Karpas-422 (cell line): ENCODE measurements around the gene PRRG4. TPM values are rescaled to one million over a fixed set of nuclear protein-coding genes. Genes with fewer than 3 reads are reported as not detected.
"Not testable (repeated sequence)": the region's sequence is repeated elsewhere in the genome, so short reads cannot be mapped to it uniquely, and the experiment has no call there.

Experiments used
- DNase-seq: peaks from one replicate; pipeline ENCODE4 v3.0.0-alpha.2; 2015
- H2AFZ ChIP-seq: fragments of 200-600 bp; sonication (generic); 2 replicates; pipeline ENCODE4 v1.6.1; 2014; ENCODE audit warnings: antibody characterized with exemption, low read length, mixed read lengths
- H3K27ac ChIP-seq: fragments of 200-600 bp; sonication (generic); 2 replicates; pipeline ENCODE4 v1.5.1; 2014; ENCODE audit warnings: mild to moderate bottlenecking, low read length, moderate library complexity
- H3K27me3 ChIP-seq: fragments of 200-600 bp; sonication (generic); 2 replicates; pipeline ENCODE4 v1.6.1; 2014; ENCODE audit warnings: low read length, mixed read lengths
- H3K36me3 ChIP-seq: fragments of 200-600 bp; sonication (generic); 2 replicates; pipeline ENCODE4 v1.6.1; 2014; ENCODE audit warnings: low read length, mixed read lengths; ENCODE audit not compliant: insufficient read depth
- H3K4me1 ChIP-seq: fragments of 200-600 bp; sonication (generic); 2 replicates; pipeline ENCODE4 v1.6.1; 2014; ENCODE audit warnings: mild to moderate bottlenecking, low read length, mixed read lengths
- H3K4me2 ChIP-seq: fragments of 200-600 bp; sonication (generic); 2 replicates; pipeline ENCODE4 v1.6.1; 2014; ENCODE audit warnings: low read length, low read depth, mild to moderate bottlenecking; ENCODE audit not compliant: poor library complexity, severe bottlenecking
- H3K4me3 ChIP-seq: fragments of 200-600 bp; sonication (generic); 2 replicates; pipeline ENCODE4 v1.5.1; 2014; ENCODE audit warnings: mild to moderate bottlenecking, antibody characterized with exemption, low read length, mixed read lengths
- H3K79me2 ChIP-seq: fragments of 200-600 bp; sonication (generic); 2 replicates; pipeline ENCODE4 v1.6.1; 2014; ENCODE audit warnings: mild to moderate bottlenecking, low read length, mixed read lengths
- H3K9ac ChIP-seq: fragments of 200-600 bp; sonication (generic); 2 replicates; pipeline ENCODE4 v1.6.0; 2014; ENCODE audit warnings: low read length
- H3K9me2 ChIP-seq: fragments of 200-600 bp; sonication (generic), shearing (Covaris generic); replicated peaks from 2 replicates; pipeline ENCODE4 v1.6.0; 2014; ENCODE audit warnings: mild to moderate bottlenecking, low read length, moderate library complexity; ENCODE audit not compliant: insufficient read depth
- H3K9me3 ChIP-seq: fragments of 300-700, 200-600 bp; sonication (generic); 2 replicates; pipeline ENCODE4 v1.6.1; 2014; ENCODE audit warnings: low read length, mixed read lengths
- H4K20me1 ChIP-seq: fragments of 200-600 bp; sonication (generic); 2 replicates; pipeline ENCODE4 v1.6.1; 2014; ENCODE audit warnings: mild to moderate bottlenecking, antibody characterized with exemption, low read length, low read depth; ENCODE audit not compliant: insufficient read depth
- total RNA-seq: library from RNA; depleted of rRNA; stranded (reverse); fragments of >200 nt; shearing (Covaris generic); gene quantifications from 2 replicates; pipeline ENCODE4 v1.2.3, GENCODE V29; 2014; ENCODE audit warnings: low replicate concordance

PRRG4 gene
- total RNA-seq, 1 experiment from 2014 or later, result 0.19 TPM

DNA sequence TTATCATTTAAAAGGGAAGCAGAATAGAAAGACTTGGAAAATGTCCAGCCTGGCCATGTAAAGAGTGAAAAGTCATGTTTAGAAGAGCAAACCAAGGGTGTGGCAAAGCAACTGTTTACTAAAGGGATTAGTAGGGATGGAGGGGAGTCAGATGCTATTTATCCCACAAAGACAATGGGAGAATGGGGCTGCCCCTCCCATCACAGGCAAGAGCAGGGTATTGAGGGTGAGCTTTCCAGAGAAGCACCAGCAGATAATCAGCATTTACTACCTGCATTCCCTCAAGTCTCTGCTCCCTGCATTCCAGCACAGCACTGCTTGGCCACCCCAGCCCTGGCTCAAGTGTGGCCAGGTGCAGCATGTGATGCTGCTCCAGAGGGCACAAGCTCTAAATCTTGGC is 44.4 kb downstream of the PRRG4 start:
- H3K36me3 ChIP-seq, result no peaks in the 10 kb centered on the region
- no peak overlapping the region for H3K4me3 ChIP-seq
- H3K27me3 ChIP-seq, result no peaks in the 10 kb centered on the region
- H3K4me1 ChIP-seq, result no peaks in the 10 kb centered on the region
- no peak overlapping the region for H3K4me2 ChIP-seq
- H3K27ac ChIP-seq, result no peak overlapping the region
- no peaks in the 10 kb centered on the region for H4K20me1 ChIP-seq
- H3K79me2 ChIP-seq, result no peaks in the 10 kb centered on the region
- H3K9me3 ChIP-seq, result no peaks in the 10 kb centered on the region
- DNase-seq, result no peak
- H2AFZ ChIP-seq, result no peak overlapping the region
- H3K9ac ChIP-seq, result no peak overlapping the region
- H3K9me2 ChIP-seq, result no peaks in the 10 kb centered on the region

DNA sequence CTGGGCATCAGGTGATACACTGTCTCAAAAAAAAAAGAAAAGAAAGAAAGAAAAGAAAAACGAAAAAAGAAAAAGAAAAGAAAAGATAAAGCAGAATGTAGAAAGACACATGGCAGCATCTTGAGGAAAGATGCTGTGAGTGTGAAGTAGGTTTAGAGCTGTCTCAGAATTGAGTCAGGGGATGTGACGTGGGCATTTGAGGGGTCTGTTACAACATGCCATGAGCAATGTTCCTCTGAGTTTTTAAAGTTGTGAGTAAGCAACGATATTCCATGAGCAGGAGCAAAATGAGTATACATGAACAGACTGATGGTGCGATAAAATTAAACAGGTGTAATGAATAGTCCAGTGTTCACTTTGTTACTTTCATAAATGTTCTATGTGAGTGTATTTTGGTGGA is 51.6 kb downstream of the PRRG4 start:
- Histone ChIP-seq H3K79me2 (no peaks in the 10 kb centered on the region), H3K9me2 (no peaks in the 10 kb centered on the region)

DNA sequence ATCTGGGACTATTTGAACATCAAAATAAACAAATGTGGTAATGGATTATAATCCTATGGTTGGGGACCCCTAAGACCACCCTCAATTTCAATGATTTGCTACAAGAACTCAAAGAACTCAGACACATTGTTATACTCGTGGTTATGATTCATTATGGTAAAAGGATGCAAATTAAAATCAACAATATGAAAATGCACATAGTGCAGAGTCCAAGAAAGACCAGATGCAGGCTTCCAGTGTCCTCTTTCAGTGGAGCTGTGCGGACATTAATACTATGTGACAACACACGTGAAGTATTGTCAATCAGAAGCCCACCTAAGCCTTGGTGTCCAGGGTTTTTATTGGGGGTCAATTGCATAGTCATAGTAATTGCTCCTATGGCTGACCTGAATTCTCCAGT is 53.7 kb downstream of the PRRG4 start:
- no peaks in the 10 kb centered on the region for H3K9me2 ChIP-seq
- H3K9ac ChIP-seq, result no peak overlapping the region
- no peaks in the 10 kb centered on the region for H3K9me3 ChIP-seq
- no peaks in the 10 kb centered on the region for H4K20me1 ChIP-seq
- H2AFZ ChIP-seq, result no peak overlapping the region
- H3K36me3 ChIP-seq, result no peaks in the 10 kb centered on the region
- no peaks in the 10 kb centered on the region for H3K27me3 ChIP-seq
- H3K27ac ChIP-seq, result no peak overlapping the region
- no peak overlapping the region for H3K4me2 ChIP-seq
- no peak overlapping the region for H3K4me3 ChIP-seq
- DNase-seq, result no peak
- H3K4me1 ChIP-seq, result no peaks in the 10 kb centered on the region
- H3K79me2 ChIP-seq, result no peaks in the 10 kb centered on the region

More for the DNA sequence above, 51.6 kb downstream of the PRRG4 start:
- Histone ChIP-seq H3K36me3 (no peaks in the 10 kb centered on the region), H3K4me1 (no peaks in the 10 kb centered on the region), H2AFZ (no peak overlapping the region), H3K4me3 (no peak overlapping the region), H3K27ac (no peak overlapping the region), H3K9ac (no peak overlapping the region), H3K4me2 (no peak overlapping the region), H3K27me3 (no peaks in the 10 kb centered on the region), H3K9me3 (no peaks in the 10 kb centered on the region), H4K20me1 (no peaks in the 10 kb centered on the region)
- DNase-seq, result no peak

DNA sequence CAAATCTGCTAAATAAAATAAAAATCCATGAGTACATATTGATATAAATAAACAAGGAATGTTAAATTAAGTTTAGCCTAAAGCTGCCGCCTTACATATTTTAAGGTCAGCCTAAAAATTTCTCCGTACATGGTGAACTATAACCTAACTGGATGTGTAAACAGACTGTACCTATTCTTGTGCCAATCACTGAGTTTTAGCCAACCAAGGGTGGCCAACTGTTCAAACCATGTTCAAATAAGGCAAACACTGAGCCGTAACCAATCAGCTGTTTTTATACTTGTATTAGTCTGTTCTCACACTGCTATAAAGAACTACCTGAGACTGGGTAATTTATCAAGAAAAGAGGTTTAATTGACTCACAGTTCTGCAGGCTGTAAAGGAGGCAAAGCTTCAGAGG is 54.3 kb downstream of the PRRG4 start:
- H3K4me1 ChIP-seq, result no peaks in the 10 kb centered on the region
- H3K36me3 ChIP-seq, result no peaks in the 10 kb centered on the region
- H3K9me2 ChIP-seq, result no peaks in the 10 kb centered on the region
- H2AFZ ChIP-seq, result no peak overlapping the region
- no peaks in the 10 kb centered on the region for H3K27me3 ChIP-seq
- H3K4me2 ChIP-seq, result no peak overlapping the region
- H3K9ac ChIP-seq, result no peak overlapping the region
- H3K27ac ChIP-seq, result no peak overlapping the region
- H4K20me1 ChIP-seq, result no peaks in the 10 kb centered on the region
- no peak for DNase-seq
- no peak overlapping the region for H3K4me3 ChIP-seq
- H3K9me3 ChIP-seq, result no peaks in the 10 kb centered on the region
- H3K79me2 ChIP-seq, result no peaks in the 10 kb centered on the region

DNA sequence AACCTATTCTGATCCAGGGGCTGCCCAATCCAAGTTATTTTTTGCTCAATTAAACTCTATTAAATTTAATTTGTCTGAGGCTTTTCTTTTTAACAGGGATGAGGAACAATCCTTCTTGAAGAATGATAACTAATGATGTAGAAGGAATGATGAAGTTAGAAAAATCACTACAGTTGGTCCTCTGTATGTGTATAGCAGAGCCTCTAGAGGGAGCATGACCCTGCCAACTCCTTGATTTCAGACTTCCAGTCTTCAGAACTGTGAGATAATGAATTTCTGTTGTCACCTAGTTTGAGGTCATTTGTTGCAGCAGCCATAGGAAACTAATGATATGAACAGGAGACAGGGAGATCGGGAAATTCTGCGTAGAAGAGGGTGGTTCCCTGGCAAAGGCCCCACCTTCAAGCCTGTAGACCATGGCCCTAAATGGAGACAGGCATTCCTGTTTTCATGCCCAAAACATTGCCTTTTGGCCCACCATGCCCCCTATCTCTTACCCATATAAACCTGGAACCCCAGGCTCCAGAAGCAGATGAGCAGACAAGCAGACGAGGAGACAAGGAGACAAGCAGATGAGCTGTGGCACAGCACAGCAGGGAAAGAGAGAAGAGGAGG is 55.1 kb downstream of the PRRG4 start:
- Histone ChIP-seq H3K27me3 (no peaks in the 10 kb centered on the region), H3K4me3 (no peak overlapping the region), H3K27ac (no peak overlapping the region), H3K9me2 (no peaks in the 10 kb centered on the region), H4K20me1 (no peaks in the 10 kb centered on the region), H3K79me2 (no peaks in the 10 kb centered on the region), H3K9ac (no peak overlapping the region), H3K9me3 (no peaks in the 10 kb centered on the region), H2AFZ (no peak overlapping the region), H3K4me1 (no peaks in the 10 kb centered on the region), H3K36me3 (no peaks in the 10 kb centered on the region), H3K4me2 (no peak overlapping the region)
- DNase-seq, result peak; percentile 68

DNA sequence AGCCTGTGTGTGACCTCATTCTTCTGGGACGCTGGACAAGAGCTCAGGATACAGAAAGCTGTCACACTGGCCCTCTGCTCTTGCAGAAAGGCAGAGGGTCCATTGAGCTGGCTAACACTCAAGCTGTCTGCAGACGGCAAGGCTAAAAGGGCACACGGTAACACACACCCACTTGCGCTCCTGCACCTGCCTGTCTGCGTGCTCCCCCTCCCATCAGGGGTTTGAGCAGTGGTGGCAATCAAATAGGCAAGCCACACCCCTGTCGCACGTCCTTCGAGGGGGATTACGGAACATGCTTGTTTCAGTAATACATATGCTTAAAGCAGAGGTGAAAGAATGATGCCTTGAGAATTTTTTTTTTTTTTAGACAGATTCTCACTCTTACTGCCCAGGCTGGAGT is 55.8 kb downstream of the PRRG4 start:
- Histone ChIP-seq H3K79me2 (no peaks in the 10 kb centered on the region), H3K4me3 (no peak overlapping the region), H3K4me1 (no peaks in the 10 kb centered on the region), H3K27ac (no peak overlapping the region), H4K20me1 (no peaks in the 10 kb centered on the region), H3K4me2 (no peak overlapping the region), H3K9me2 (no peaks in the 10 kb centered on the region), H3K36me3 (no peaks in the 10 kb centered on the region), H3K27me3 (no peaks in the 10 kb centered on the region), H3K9ac (no peak overlapping the region), H2AFZ (no peak overlapping the region), H3K9me3 (no peaks in the 10 kb centered on the region)
- DNase-seq, result no peak

DNA sequence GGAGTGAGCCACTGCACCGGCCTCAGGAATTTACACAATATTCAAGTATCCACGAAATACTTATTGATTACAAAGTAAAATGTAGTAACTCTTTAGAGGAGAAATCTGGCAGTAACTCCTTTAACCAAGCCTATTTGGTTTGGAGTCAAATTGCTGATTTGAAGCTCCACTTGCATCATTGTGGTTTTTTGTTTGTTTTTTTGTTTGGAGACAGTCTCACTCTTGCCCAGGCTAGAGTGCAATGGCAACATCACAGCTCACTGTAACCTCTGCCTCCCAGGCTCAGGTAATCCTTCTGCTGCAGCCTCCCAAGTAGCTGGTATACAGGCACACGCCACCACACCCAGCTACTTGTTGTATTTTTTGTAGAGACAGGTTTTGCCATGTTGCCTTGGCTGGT is 56.5 kb downstream of the PRRG4 start:
- Histone ChIP-seq H4K20me1 (no peaks in the 10 kb centered on the region), H3K9me3 (no peaks in the 10 kb centered on the region), H3K4me1 (peaks cover 2% of the 10 kb centered on the region), H3K4me3 (no peak overlapping the region), H3K27me3 (no peaks in the 10 kb centered on the region), H3K36me3 (no peaks in the 10 kb centered on the region), H3K9me2 (no peaks in the 10 kb centered on the region), H2AFZ (no peak overlapping the region), H3K4me2 (no peak overlapping the region), H3K9ac (no peak overlapping the region), H3K79me2 (no peaks in the 10 kb centered on the region), H3K27ac (no peak overlapping the region)
- DNase-seq, result no peak

DNA sequence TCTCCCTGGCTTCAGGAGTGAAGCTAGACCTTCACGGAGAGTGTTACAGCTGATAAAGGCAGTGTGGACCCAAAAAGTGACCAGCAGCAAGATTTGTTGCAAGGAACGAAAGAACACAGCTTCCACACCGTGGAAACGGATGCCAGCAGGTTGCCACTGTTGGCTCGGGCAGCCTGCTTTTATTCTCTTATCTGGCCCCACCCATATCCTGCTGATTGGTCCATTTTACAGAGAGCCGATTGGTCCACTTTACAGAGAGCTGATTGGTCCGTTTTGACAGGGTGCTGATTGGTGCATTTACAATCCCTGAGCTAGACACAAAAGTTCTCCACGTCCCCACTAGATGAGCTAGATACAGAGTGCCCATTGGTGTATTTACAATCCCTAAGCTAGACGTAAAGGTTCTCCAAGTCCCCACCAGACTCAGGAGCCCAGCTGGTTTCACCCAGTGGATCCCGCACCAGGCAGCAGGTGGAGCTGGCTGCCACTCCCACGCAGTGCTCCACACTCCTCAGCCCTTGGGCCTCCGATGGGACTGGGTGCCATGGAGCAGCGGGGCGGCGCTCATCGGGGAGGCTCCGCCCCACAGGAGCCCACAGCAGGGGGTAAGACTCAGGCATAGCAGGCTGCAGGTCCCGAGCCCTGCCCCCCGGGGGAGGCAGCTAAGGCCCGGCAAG is 58.1 kb downstream of the PRRG4 start:
- not testable (repeated sequence) for H3K27ac ChIP-seq, H3K79me2 ChIP-seq, H3K4me3 ChIP-seq, H3K9ac ChIP-seq, H4K20me1 ChIP-seq, H2AFZ ChIP-seq, H3K27me3 ChIP-seq, H3K36me3 ChIP-seq, H3K9me2 ChIP-seq, DNase-seq, H3K9me3 ChIP-seq, H3K4me2 ChIP-seq
- peaks cover 15% of the 10 kb centered on the region for H3K4me1 ChIP-seq
